ENCODE data around the gene PIEZO1. TPM values are rescaled to one million over a fixed set of nuclear protein-coding genes. Genes with fewer than 3 reads are reported as not detected.

Gene PIEZO1
- total RNA-seq, 1 experiment from 2014 or later, result 71.1 TPM

- H2BK15ac ChIP-seq (ENCODE audit: low read depth, low read length), result no peak overlapping the region
- no peak overlapping the region for H2AFZ ChIP-seq (ENCODE audit: low read length)
- no peak overlapping the region for H3K9ac ChIP-seq (ENCODE audit: extremely low read depth, insufficient read length, low read length)
- no peak overlapping the region for H2BK12ac ChIP-seq (ENCODE audit: insufficient read length, low read depth, low read length)
- H4K8ac ChIP-seq (replicated peaks; ENCODE audit: insufficient read length, low read depth, low read length), result no peak overlapping the region
- peaks cover 0 to 6% (median 5%) of the 10 kb centered on the region in 3 experiments; a peak in 4 of 7 replicates for H3K36me3 Mint-ChIP-seq (ENCODE audit: insufficient read depth in 1 of 3, low read depth in 3 of 3)
- no peak overlapping the region for H2BK120ac ChIP-seq (ENCODE audit: low read depth, low read length, poor library complexity, severe bottlenecking)
- no peak overlapping the region for H4K5ac ChIP-seq (ENCODE audit: insufficient read length, low read depth, low read length)
- no peak overlapping the region for H3K4me2 ChIP-seq (ENCODE audit: insufficient read depth, insufficient read length, low read length)
- H3K23me2 ChIP-seq (ENCODE audit: insufficient read length, low read depth, low read length, poor library complexity, severe bottlenecking), result peaks cover 9% of the 10 kb centered on the region
- no peak overlapping the region for H3K14ac ChIP-seq (ENCODE audit: insufficient read depth, low read length)
- H3K4me1 Mint-ChIP-seq, result peaks cover 0 to 3% of the 10 kb centered on the region in 2 experiments; a peak in 1 of 4 replicates
- H3K27ac Mint-ChIP-seq, result no peak overlapping the region
- H3K56ac ChIP-seq (ENCODE audit: insufficient read length, low read depth, low read length), result no peak overlapping the region
- no peak overlapping the region for H3K18ac ChIP-seq (ENCODE audit: insufficient read length, low read depth, low read length)
- DNase-seq, result peak; percentile 19
- no peaks in the 10 kb centered on the region for H3K27me3 ChIP-seq (ENCODE audit: insufficient read depth, low read length)
- no peak overlapping the region for H3K27ac ChIP-seq (ENCODE audit: insufficient read length, low read depth, low read length)
- H3K9me3 Mint-ChIP-seq, result no peaks in the 10 kb centered on the region
- peaks cover 3% of the 10 kb centered on the region; the same call in 1 of the 2 replicates for H3K79me2 ChIP-seq (ENCODE audit: insufficient read depth, low read length)
- no peak for TF ChIP-seq CTCF (conservative IDR thresholded peaks at IDR 0.05)
- peaks cover 2% of the 10 kb centered on the region for H3K79me1 ChIP-seq (ENCODE audit: insufficient read depth, low read depth, low read length, poor library complexity, severe bottlenecking)
- no peak overlapping the region for H3K23ac ChIP-seq (ENCODE audit: insufficient read length, low read depth, low read length)
- no peaks in the 10 kb centered on the region for H3K9me3 ChIP-seq (ENCODE audit: control insufficient read depth, low read depth, low read length)
- no peak overlapping the region for H3K4me3 Mint-ChIP-seq
- H4K20me1 ChIP-seq (ENCODE audit: control insufficient read depth, insufficient read depth, insufficient read length), result no peaks in the 10 kb centered on the region
- H3K4me1 ChIP-seq (ENCODE audit: insufficient read depth, low read length), result no peaks in the 10 kb centered on the region
- no peak overlapping the region for H3T11ph ChIP-seq (ENCODE audit: low read length)
- H3K27me3 Mint-ChIP-seq (ENCODE audit: low read depth), result peaks cover 4% of the 10 kb centered on the region
- H2AK5ac ChIP-seq (ENCODE audit: insufficient read length, low read length), result no peak overlapping the region
- WGBS (ENCODE audit: extremely low coverage, insufficient read length, low lambda C conversion rate), result no CpG with 5 or more reads among the region's 17 CpGs
- no peak overlapping the region for H4K91ac ChIP-seq (ENCODE audit: insufficient read length, low read depth, low read length)
- H3K4ac ChIP-seq (ENCODE audit: low read depth, low read length), result no peak overlapping the region
- no peak overlapping the region for H2BK5ac ChIP-seq (ENCODE audit: insufficient read length, low read length)
- no peak overlapping the region for H2BK20ac ChIP-seq (ENCODE audit: low read depth, low read length, poor library complexity, severe bottlenecking)
Observed at GRCh38 chr16:88799569-88800276, 14.7 kb upstream of the PIEZO1 start.
